ENCODE data around the gene SFTPD. TPM values are rescaled to one million over a fixed set of nuclear protein-coding genes. Genes with fewer than 3 reads are reported as not detected.

Gene SFTPD
- total RNA-seq, 1 donor from 2014 or later = 0.79 TPM

- peaks cover 9% of the 10 kb centered on the region for H3K27me3 ChIP-seq (ENCODE audit: control insufficient read depth, insufficient read depth, low read length)
- TF ChIP-seq, protein P1, sequence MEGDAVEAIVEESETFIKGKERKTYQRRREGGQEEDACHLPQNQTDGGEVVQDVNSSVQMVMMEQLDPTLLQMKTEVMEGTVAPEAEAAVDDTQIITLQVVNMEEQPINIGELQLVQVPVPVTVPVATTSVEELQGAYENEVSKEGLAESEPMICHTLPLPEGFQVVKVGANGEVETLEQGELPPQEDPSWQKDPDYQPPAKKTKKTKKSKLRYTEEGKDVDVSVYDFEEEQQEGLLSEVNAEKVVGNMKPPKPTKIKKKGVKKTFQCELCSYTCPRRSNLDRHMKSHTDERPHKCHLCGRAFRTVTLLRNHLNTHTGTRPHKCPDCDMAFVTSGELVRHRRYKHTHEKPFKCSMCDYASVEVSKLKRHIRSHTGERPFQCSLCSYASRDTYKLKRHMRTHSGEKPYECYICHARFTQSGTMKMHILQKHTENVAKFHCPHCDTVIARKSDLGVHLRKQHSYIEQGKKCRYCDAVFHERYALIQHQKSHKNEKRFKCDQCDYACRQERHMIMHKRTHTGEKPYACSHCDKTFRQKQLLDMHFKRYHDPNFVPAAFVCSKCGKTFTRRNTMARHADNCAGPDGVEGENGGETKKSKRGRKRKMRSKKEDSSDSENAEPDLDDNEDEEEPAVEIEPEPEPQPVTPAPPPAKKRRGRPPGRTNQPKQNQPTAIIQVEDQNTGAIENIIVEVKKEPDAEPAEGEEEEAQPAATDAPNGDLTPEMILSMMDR (IDR thresholded peaks at IDR 0.05; ENCODE audit: insufficient read depth, low read length, severe bottlenecking) = no peak
- no peaks in the 10 kb centered on the region for H3K36me3 ChIP-seq (ENCODE audit: control insufficient read depth, insufficient read depth, low read length)
- DNase-seq (ENCODE audit: low read depth) (no peak), FAIRE-seq (no peak)
- H3K4me3 ChIP-seq (ENCODE audit: low read depth, low read length) = no peak overlapping the region
Observed at GRCh38 chr10:79947787-79948424, 999 bp downstream of the SFTPD start.

DNA sequence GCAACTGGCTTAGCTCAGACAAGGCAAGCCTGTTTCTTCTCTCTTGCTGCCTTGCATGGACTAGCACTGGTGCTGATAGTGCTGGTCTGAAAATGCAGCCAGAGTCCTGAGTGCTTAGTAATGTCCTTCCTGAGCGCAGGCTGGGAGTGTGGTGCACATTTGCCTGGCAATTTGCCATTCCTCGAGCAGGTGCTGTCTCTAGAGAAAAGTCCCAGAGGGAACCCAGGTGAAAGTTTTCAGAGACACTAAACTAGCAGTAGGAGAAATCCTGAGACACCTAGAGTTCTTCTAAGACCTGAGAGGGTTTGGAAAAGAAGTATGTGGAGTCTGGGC, 1.9 kb downstream of the SFTPD start:
- TF ChIP-seq, protein P1 (IDR thresholded peaks at IDR 0.05; ENCODE audit: insufficient read depth, low read length, severe bottlenecking) = no peak
- Histone ChIP-seq H3K27me3 (ENCODE audit: control insufficient read depth, insufficient read depth, low read length) (peaks cover 9% of the 10 kb centered on the region), H3K36me3 (ENCODE audit: control insufficient read depth, insufficient read depth, low read length) (no peaks in the 10 kb centered on the region), H3K4me3 (ENCODE audit: low read depth, low read length) (no peak overlapping the region)
- DNase-seq (ENCODE audit: low read depth) = peak; percentile 14
- FAIRE-seq = no peak

DNA sequence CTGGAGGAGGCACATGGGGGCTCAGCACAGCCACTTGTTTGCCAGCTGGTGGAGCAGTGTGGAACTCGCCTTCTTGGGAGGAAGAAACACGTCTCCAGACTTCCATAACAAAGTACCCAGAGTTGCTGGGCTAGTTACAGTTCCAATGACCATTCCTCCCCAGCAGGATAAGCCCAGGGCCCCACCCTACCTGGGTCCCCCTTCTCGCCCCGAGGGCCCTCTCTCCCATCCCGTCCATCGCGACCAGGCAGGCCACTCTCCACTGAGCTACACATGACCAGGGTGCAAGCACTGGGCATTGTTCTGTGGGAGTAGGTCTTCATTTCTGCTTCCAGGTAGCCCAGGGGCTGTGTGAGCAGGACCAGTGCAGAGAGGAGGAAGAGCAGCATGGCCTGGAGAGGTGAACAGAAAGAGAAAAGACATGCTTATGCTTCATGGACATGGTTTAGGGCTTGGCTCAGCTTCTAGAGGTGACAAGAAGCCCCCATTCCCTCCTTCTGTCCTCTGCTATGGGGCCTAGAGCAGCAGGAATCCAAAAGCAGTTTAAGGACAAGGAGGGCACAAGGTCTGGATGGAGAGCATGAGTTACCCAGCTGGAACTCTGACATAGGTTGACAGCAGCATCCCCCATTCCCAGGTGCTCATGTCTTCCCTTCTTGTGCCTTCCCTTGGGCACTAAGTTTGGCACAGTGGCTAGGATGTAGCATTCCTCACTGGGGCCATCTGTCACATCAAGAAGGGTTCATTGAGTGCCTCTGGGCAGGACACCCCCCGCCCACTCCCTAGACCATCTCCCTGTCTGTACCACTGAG, 2.4 kb downstream of the SFTPD start:
- FAIRE-seq (no peak), DNase-seq (ENCODE audit: low read depth) (no peak)
- H3K27me3 ChIP-seq (ENCODE audit: control insufficient read depth, insufficient read depth, low read length) = peaks cover 7% of the 10 kb centered on the region
- H3K36me3 ChIP-seq (ENCODE audit: control insufficient read depth, insufficient read depth, low read length) = no peaks in the 10 kb centered on the region
- H3K4me3 ChIP-seq (ENCODE audit: low read depth, low read length) = no peak overlapping the region
- TF ChIP-seq, protein P1 (IDR thresholded peaks at IDR 0.05; ENCODE audit: insufficient read depth, low read length, severe bottlenecking) = no peak

DNA sequence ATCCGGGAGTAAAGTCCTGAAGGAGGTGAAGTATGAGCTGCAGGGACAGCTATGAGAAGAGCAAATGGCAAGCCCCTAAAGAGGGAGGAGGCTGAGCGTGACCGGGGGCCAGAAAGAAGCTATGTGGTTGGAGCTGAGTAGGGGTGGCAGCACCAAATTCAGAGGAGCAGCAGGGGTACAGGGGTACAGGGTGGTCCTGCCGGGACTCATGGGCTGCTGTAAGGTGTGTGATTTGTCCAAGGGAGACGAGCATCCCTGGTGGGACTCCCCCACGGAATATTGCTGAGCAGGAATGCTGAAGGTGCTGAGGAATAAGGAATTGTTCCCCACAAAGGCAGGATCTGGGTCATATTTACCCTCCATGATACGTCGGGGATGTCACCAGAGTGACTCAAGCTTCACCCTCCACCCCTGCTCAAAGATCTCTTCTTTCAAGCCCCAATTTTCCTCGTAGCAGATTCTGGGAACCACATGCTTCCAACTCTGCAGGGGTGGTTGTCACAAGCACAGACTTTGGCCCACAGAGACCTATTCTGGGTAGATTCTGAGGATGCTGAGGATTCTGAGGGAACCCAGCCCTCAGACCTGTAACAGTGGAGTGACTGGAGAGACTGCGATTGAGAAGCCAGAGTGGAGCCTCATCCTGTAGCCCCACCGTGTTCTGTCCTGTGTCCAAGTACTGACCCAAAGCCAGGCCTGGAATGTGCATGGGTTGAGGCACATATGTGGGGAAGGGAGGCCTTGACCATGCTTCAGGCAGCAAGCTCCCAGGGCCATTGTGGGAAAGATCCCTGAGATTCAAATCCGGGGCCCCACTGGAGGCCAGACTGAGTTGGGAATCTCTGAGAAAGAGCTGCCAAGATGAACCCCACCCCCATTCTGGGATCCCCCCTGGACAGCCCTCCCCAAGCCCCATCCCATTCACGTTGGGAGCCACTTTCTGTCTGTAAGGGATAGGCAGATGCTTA, 4.2 kb downstream of the SFTPD start:
- Histone ChIP-seq H3K27me3 (ENCODE audit: control insufficient read depth, insufficient read depth, low read length) (peaks cover 14% of the 10 kb centered on the region), H3K36me3 (ENCODE audit: control insufficient read depth, insufficient read depth, low read length) (no peaks in the 10 kb centered on the region), H3K4me3 (ENCODE audit: low read depth, low read length) (no peak overlapping the region)
- FAIRE-seq (no peak), DNase-seq (ENCODE audit: low read depth) (no peak)
- TF ChIP-seq, protein P1 (IDR thresholded peaks at IDR 0.05; ENCODE audit: insufficient read depth, low read length, severe bottlenecking) = no peak

DNA sequence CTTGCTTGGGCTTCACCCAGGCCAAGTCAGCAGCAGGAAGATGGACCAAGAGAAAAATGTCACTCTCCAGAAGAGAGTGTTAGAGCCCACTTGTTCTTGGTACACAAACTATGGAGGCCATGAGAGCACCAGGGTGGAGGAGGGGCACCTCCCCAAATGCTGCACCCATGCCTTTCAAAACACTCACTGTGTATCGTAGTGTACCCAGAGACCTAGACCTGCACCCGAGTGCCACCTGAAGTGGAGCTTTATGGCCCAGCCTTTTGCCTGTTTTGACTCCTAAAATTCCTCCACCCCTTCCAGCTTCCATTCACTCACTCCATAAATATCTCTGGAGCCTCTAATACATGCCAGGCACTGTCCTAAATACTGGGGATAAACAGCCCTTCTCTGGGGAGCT, 5.0 kb downstream of the SFTPD start:
- DNase-seq (ENCODE audit: low read depth) (no peak), FAIRE-seq (no peak)
- Histone ChIP-seq H3K27me3 (ENCODE audit: control insufficient read depth, insufficient read depth, low read length) (peaks cover 14% of the 10 kb centered on the region), H3K4me3 (ENCODE audit: low read depth, low read length) (no peak overlapping the region), H3K36me3 (ENCODE audit: control insufficient read depth, insufficient read depth, low read length) (no peaks in the 10 kb centered on the region)
- TF ChIP-seq, protein P1 (IDR thresholded peaks at IDR 0.05; ENCODE audit: insufficient read depth, low read length, severe bottlenecking) = no peak
